Stromal cell of bone marrow (primary cell): ENCODE measurements around the gene MPHOSPH6.
"Not testable (repeated sequence)": the region's sequence is repeated elsewhere in the genome, so short reads cannot be mapped to it uniquely, and the experiment has no call there.

Source experiments
- DNase-seq: peaks from one replicate; pipeline ENCODE4 v3.0.0-alpha.2; 2012; ENCODE audit warnings: low read depth

MPHOSPH6 gene

DNA sequence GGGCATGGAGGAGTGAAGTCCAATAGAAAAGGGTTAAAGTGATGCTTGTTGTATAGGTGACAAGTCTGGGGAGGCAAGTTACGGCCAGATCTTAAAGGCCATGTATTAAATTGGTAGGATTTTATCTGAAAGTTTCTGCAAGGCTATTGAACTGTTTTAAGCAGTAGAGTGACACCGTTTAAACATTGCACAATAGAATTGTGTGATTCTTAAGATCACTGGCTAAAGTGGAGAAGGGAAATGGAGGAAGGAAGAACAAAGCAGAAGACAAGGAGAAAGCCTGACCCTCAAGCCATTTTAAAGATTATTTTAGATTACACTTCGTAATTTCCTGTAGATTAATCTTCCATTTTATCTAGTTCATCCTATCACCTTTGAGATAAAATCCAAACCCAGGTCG lies 5.6 kb upstream of the MPHOSPH6 start:
- no peak for DNase-seq

- no peak for DNase-seq
Observed at GRCh38 chr16:82167670-82168069, 2.4 kb downstream of the MPHOSPH6 start.

DNA sequence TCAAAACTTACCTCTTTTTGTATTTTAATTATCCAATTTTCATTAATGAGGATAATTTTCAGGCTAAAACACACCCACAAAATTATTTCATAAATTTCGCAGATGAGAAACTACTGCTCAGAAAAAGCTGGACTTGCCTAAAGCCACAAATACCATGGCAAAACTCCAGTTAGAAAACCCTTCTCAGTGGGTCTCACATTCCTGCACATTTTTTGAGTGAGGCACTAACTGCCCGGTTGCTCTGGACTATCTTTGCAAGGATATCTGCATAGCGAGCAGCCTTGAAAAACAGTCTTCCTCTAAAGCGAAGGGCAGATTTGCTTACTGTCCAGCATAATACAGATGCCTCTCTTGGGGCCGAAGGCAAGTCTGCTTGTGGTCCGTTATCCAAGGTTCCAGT lies 9.8 kb downstream of the MPHOSPH6 start:
- DNase-seq: no peak

DNA sequence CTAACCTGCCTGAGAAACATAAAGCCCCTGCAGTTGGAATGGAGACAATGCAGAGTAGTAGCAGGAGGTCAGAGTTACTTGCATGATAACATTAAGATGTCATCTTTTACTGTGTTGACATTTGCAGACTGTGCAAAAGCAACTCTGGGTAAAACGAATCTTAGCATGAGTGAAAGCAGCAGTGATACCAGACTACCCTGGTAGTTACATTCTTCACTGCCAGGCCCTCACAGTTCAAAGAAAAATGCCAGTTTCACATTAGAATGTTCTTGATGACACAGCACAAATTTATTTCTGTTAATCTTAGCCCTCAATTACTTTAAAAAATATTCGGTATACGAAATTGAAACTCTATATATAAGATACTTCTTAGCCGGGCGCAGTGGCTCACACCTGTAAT lies 12.2 kb downstream of the MPHOSPH6 start:
- no peak for DNase-seq

DNA sequence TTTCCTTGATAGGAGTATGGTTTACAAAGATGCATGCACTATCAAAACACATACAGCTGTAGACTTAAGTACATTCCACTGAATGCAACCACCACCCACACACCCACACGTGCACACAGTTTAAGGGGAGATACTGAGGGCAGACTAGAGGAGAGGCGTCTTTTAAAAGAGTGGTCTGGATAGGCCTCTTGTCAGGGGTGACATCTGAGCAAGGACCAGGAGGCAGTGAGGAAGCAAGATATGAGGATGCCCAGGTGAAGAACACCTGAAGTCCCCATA lies 12.6 kb downstream of the MPHOSPH6 start:
- no peak for DNase-seq

DNA sequence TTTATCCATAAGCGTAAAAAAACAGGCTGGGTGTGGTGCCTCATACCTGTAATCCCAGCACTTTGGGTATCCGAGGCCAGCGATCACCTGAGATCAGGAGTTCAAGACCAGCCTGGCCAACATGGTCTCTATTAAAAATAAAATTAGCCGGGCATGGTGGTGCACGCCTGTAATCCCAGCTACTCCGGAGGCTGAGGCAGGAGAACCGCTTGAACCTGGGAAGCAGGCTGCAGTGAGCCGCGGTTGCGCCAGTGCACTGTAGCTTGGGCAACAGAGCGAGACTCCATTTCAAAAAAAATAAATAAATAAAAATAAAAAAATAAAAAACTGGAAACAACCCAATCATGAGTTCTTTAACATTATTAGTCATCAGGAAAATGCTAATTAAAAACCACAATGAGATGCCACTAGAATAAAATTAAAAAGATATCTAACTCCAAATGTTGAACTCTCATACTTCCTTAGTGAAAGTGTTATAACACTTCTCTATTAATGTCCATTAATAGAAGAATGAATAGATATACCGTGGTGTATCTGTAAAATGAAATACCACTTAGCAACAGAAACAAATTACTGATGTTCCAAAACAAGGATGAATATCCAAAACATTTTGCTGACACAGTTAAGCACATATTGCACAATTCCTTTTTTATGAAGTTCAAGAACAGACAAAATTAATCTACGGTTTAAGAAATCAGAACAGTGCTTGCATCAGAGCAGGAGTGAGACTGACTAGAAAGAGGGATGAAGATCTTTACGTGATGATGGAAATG lies 13.1 kb downstream of the MPHOSPH6 start:
- peak; percentile 17 for DNase-seq

DNA sequence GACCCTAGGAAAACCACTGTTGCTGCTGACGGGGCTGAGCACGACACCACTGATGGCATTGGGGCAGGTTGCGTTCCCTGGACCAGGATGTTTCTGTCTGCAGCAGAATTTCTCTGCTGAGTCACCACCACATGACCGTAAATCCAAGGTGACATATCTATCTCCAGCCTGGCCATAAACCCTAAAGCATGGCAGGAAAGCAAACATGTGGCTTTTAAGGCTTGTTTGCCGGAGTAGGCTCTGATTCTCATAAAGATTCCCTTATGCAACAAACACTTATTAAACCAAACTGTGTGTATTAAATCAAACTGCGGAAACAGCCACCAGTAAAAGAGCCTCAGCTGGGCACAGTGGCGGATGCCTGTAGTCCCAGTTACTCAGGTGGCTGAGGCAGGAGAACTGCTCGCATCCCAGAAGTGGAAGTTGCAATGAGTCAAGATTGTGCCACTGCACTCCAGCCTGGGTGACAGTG lies 17.3 kb downstream of the MPHOSPH6 start:
- no peak for DNase-seq

GRCh38 chr16:82152196-82152595 lies 17.8 kb downstream of the MPHOSPH6 start:
- no peak for DNase-seq

GRCh38 chr16:82150549-82150948 lies 19.5 kb downstream of the MPHOSPH6 start:
- no peak for DNase-seq

DNA sequence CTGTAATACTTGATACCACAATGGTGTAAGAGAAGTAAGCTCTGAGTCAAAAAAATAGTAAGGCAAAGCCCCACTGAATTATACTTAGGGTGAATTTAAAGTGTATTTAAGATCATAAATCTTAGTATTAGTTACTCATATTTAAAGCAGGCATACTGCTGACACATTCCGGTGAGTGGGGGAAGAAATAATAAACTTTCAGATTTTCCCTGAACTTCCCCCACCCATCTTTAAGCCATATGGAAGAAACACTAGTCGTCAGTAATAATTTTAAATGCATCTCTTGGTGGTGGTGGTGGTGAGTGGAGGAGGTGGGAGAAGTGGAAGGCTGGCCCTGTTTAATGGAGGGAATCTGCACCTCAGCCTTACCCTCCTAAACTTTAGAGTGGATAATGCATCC lies 20.5 kb downstream of the MPHOSPH6 start:
- DNase-seq: no peak

DNA sequence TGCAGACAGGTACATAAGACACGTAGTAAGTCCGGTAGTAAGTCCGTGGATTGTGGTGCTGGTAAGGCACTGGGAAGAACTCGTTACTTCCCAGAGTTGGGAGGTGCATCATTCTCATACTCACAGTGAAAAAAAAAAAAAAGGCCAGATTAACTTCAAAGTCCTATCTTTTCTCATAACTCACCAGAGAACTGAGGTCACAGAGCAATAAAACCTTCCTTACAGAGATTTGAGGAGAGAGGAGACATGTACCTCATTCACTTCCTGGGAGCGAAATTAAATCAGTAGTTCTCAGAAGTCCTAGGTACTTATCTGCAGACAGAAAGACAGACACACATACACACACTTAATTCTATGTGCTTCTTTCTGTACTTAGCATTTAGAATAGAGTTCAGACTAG lies 22.5 kb downstream of the MPHOSPH6 start:
- DNase-seq: no peak

DNA sequence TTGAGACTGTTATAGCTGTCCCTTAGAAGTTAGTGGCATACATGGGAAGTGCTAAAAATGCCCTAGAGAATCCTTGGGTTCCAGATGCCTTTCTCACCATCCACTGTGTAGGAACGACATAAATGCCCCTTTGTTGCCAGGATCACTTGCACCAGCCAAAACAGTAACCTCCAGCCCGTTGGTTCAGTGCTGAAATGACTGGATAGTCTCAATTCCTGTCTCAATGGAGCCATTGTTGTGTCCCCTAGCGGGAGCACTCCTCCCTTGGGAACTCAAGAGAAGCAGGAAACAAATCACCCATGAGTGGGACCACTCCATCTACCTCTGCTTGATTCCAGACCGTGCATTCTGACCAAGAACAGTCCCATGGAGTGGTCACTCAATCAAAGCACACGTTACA lies 23.1 kb downstream of the MPHOSPH6 start:
- no peak for DNase-seq

- DNase-seq: no peak
Observed at GRCh38 chr16:82146556-82146955, 23.5 kb downstream of the MPHOSPH6 start.

GRCh38 chr16:82139286-82139571 lies 30.8 kb downstream of the MPHOSPH6 start:
- not testable (repeated sequence) for DNase-seq

DNA sequence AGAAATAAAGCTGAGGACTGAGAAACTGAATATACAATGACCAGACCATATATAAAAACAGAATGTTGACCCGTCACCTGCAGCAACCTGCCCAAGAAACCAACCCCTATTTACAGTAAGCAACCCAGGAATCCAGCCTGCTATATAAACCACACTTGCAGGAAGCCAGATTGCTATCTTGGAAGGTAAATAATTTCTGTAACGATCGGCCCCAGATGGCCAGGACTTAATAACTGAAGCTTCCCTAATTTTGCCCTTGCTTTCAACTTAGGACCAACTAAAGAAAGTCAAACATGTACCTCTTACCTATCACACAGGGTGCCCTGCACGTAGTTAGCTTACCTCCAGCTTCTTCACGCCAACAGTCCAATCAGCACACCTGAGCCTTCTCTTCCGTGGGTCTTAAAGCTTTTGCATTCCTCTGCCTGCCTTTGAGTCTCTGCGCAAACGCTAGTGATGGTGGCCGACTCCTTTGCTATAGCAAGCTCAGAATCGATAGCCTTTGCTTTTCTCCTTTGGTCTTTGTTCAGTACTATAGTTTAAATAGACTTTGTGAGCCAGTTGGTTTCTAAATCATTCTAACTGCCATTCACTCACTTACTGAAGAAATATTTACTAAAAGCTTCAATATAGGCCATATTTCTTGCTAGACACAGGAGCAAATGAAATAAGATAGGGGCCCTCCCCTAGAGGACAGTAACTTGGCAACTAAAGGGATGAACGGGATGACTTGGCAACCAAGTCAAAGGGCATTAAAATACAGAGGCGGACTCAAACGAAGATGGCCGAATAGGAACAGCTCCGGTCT lies 31.3 kb downstream of the MPHOSPH6 start:
- DNase-seq: no peak

GRCh38 chr16:82137822-82138167 lies 32.2 kb downstream of the MPHOSPH6 start:
- DNase-seq: no peak

GRCh38 chr16:82136956-82137821 lies 32.8 kb downstream of the MPHOSPH6 start:
- no peak for DNase-seq

- DNase-seq: no peak
Observed at GRCh38 chr16:82135844-82136243, 34.2 kb downstream of the MPHOSPH6 start.

DNA sequence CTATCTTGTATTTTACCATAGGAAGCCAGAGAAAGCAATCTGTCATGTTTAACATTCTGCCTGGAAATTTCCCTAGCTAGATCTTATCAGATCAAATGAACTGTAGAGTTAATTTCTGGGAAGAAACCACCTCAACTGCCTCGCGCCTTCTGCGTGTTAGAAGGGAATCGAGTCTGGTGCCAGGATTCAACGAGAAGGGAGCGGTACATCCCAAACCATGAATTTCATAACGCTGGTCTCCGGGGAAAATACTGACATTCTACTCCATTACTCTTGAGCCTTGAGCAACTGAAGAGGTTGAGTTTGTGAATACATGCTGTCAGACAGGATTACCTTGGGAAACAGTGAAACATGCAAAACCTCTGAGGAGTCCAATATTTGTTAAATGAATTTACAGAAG lies 35.2 kb downstream of the MPHOSPH6 start:
- no peak for DNase-seq

- no peak for DNase-seq
Observed at GRCh38 chr16:82133798-82134197, 36.2 kb downstream of the MPHOSPH6 start.

- no peak for DNase-seq
Observed at GRCh38 chr16:82129881-82130280, 40.1 kb downstream of the MPHOSPH6 start.

DNA sequence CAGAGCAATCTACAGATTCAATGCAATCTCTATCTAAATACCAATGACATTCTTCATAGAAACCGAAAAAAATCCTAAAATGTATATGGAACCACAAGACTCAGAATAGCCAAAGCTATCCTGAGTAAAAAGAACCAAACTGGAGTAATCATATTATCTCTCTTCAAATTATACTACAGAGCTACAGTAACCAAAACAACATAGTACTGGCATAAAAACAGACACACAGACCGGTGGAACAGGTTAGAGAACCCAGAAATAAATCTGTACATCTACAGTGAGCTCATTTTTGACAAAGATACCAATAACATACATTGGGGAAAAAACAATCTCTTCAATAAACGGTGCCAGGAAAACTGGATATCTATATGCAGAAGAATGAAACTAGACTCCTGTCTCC lies 45.4 kb downstream of the MPHOSPH6 start:
- DNase-seq: no peak

GRCh38 chr16:82119405-82119804 lies 50.6 kb downstream of the MPHOSPH6 start:
- no peak for DNase-seq
